Neural progenitor cell (in vitro differentiated cells): Measurements from ENCODE around the gene GCK. TPM values are rescaled to one million over a fixed set of nuclear protein-coding genes. Genes with fewer than 3 reads are reported as not detected.

Experiments used
- DNase-seq: peaks from one replicate; pipeline ENCODE4 v3.0.0-alpha.2; 2016; ENCODE audit warnings: low spot score
- H2AFZ ChIP-seq: fragments of 200-600 bp; sonication (generic); replicated peaks from 2 replicates; pipeline ENCODE4 v1.6.1; 2016; ENCODE audit warnings: antibody characterized with exemption
- H3F3A ChIP-seq: fragments of 200-600 bp; sonication (generic); 2 replicates; pipeline ENCODE4 v1.6.1; 2016; ENCODE audit warnings: antibody characterized with exemption, low read depth
- H3K27ac ChIP-seq: fragments of 200-600 bp; sonication (generic); 2 replicates; pipeline ENCODE4 v1.5.1; 2016; ENCODE audit warnings: mild to moderate bottlenecking
- H3K27me3 ChIP-seq: fragments of 200-600 bp; sonication (generic); 2 replicates; pipeline ENCODE4 v1.6.1; 2016; ENCODE audit warnings: mild to moderate bottlenecking, moderate library complexity
- H3K36me3 ChIP-seq: fragments of 200-600 bp; sonication (generic); 2 replicates; pipeline ENCODE4 v1.5.1; 2016
- H3K4me1 ChIP-seq: fragments of 200-600 bp; sonication (generic); 2 replicates; pipeline ENCODE4 v1.6.1; 2016; ENCODE audit warnings: mixed run types
- H3K4me2 ChIP-seq: fragments of 200-600 bp; sonication (generic); 2 replicates; pipeline ENCODE4 v1.6.1; 2016
- H3K4me3 ChIP-seq: fragments of 200-600 bp; sonication (generic); 2 replicates; pipeline ENCODE4 v1.5.1; 2016
- H3K79me2 ChIP-seq: fragments of 200-600 bp; sonication (generic); 2 replicates; pipeline ENCODE4 v1.6.1; 2016; ENCODE audit warnings: low read depth
- H3K9ac ChIP-seq: fragments of 200-600 bp; sonication (generic); 2 replicates; pipeline ENCODE4 v1.6.1; 2016
- H3K9me3 ChIP-seq: fragments of 200-600 bp; sonication (generic); 2 replicates; pipeline ENCODE4 v1.5.1; 2016; ENCODE audit warnings: low read depth
- H4K20me1 ChIP-seq: fragments of 200-600 bp; sonication (generic); 2 replicates; pipeline ENCODE4 v1.6.1; 2016; ENCODE audit warnings: low read depth
- H3K27ac Mint-ChIP-seq: 3 replicates; pipeline ENCODE4 v1.8.0; 2021; ENCODE audit warnings: mixed read lengths
- H3K27me3 Mint-ChIP-seq: 2 replicates; pipeline ENCODE4 v1.8.0; 2022; ENCODE audit warnings: low read depth, mild to moderate bottlenecking, inconsistent platforms, moderate library complexity, mixed read lengths; ENCODE audit not compliant: insufficient read depth
- H3K36me3 Mint-ChIP-seq: 3 replicates; pipeline ENCODE4 v1.8.0; 2021; ENCODE audit warnings: mixed read lengths
- H3K4me1 Mint-ChIP-seq: 3 replicates; pipeline ENCODE4 v1.8.0; 2021; ENCODE audit warnings: mixed read lengths
- H3K4me3 Mint-ChIP-seq: 3 replicates; pipeline ENCODE4 v1.8.0; 2021; ENCODE audit warnings: mild to moderate bottlenecking, moderate library complexity, mixed read lengths
- H3K9me3 Mint-ChIP-seq: 3 replicates; pipeline ENCODE4 v1.8.0; 2020; ENCODE audit warnings: mixed read lengths
- CTCF ChIP-seq: fragments of 200-600 bp; sonication (generic); IDR thresholded peaks from 2 replicates; pipeline ENCODE4 v1.5.1; 2017; ENCODE audit warnings: antibody characterized with exemption, mild to moderate bottlenecking
- EZH2 ChIP-seq: fragments of 200-600 bp; sonication (generic); IDR thresholded peaks from 2 replicates; pipeline ENCODE4 v1.6.1; 2017; ENCODE audit warnings: antibody characterized with exemption, mild to moderate bottlenecking, moderate library complexity
- EZH2phosphoT487 ChIP-seq: fragments of 200-600 bp; sonication (generic); IDR thresholded peaks from 2 replicates; pipeline ENCODE4 v1.6.1; 2017; ENCODE audit warnings: antibody characterized with exemption
- total RNA-seq: library from RNA; depleted of rRNA; stranded (reverse); fragments of >200 nt; gene quantifications from 2 replicates; pipeline ENCODE4 v1.2.3, GENCODE V29; 2015; ENCODE audit warnings: low replicate concordance

GCK gene
- total RNA-seq, 1 donor from 2014 or later, result not detected

GRCh38 chr7:44141221-44141850 is 47.9 kb downstream of the GCK start, which contains the start of gene MYL7:
MYL7 (minus strand) TSS chr7:44141332; CDS start chr7:44141305, 27 bp downstream.
- TF ChIP-seq EZH2phosphoT487, result no peak
- no peak for TF ChIP-seq EZH2
- no peak for TF ChIP-seq CTCF
- Mint-ChIP-seq H3K4me1 (peaks cover 4% of the 10 kb centered on the region), H3K4me3 (no peak within 1 kb of the TSS), H3K36me3 (no peaks in the 10 kb centered on the region), H3K27ac (no peak within 1 kb of the TSS), H3K27me3 (peaks cover 6% of the 10 kb centered on the region), H3K9me3 (no peaks in the 10 kb centered on the region)
- DNase-seq, result no peak
- Histone ChIP-seq H3K79me2 (no peaks in the 10 kb centered on the region), H3K36me3 (no peaks in the 10 kb centered on the region), H3F3A (peaks cover 2% of the 10 kb centered on the region), H3K4me2 (no peak within 1 kb of the TSS), H3K9me3 (no peaks in the 10 kb centered on the region), H3K9ac (no peak within 1 kb of the TSS), H3K27me3 (peaks cover 39% of the 10 kb centered on the region), H4K20me1 (no peaks in the 10 kb centered on the region), H3K27ac (no peak within 1 kb of the TSS), H3K4me3 (no peak within 1 kb of the TSS), H2AFZ (no peak within 1 kb of the TSS), H3K4me1 (peaks cover under 1% of the 10 kb centered on the region)

- no peak for TF ChIP-seq EZH2phosphoT487
- Histone ChIP-seq H3K4me2 (no peak overlapping the region), H3K27me3 (peaks cover 29% of the 10 kb centered on the region), H3K9me3 (no peaks in the 10 kb centered on the region), H3K4me3 (no peak overlapping the region), H2AFZ (no peak overlapping the region), H3K4me1 (no peaks in the 10 kb centered on the region), H3F3A (no peaks in the 10 kb centered on the region), H3K36me3 (no peaks in the 10 kb centered on the region), H3K9ac (no peak overlapping the region), H3K27ac (no peak overlapping the region), H3K79me2 (no peaks in the 10 kb centered on the region), H4K20me1 (no peaks in the 10 kb centered on the region)
- H3K27me3 Mint-ChIP-seq, result peaks cover 6% of the 10 kb centered on the region
- no peaks in the 10 kb centered on the region for H3K9me3 Mint-ChIP-seq
- H3K4me1 Mint-ChIP-seq, result peaks cover 4% of the 10 kb centered on the region
- H3K27ac Mint-ChIP-seq, result no peak overlapping the region
- no peak for DNase-seq
- no peak overlapping the region for H3K4me3 Mint-ChIP-seq
- H3K36me3 Mint-ChIP-seq, result no peaks in the 10 kb centered on the region
These were observed 48.9 kb downstream of the GCK start for GRCh38 chr7:44140341-44140740.

GRCh38 chr7:44139311-44140010 is 49.8 kb downstream of the GCK start:
- Mint-ChIP-seq H3K4me3 (no peak overlapping the region), H3K4me1 (no peaks in the 10 kb centered on the region), H3K27me3 (peaks cover 4% of the 10 kb centered on the region), H3K36me3 (no peaks in the 10 kb centered on the region), H3K27ac (no peak overlapping the region), H3K9me3 (no peaks in the 10 kb centered on the region)
- Histone ChIP-seq H3K9ac (no peak overlapping the region), H3K4me2 (no peak overlapping the region), H3F3A (no peaks in the 10 kb centered on the region), H3K4me3 (no peak overlapping the region), H3K27me3 (peaks cover 21% of the 10 kb centered on the region), H3K4me1 (no peaks in the 10 kb centered on the region), H3K36me3 (no peaks in the 10 kb centered on the region), H3K27ac (no peak overlapping the region), H3K9me3 (no peaks in the 10 kb centered on the region), H4K20me1 (no peaks in the 10 kb centered on the region), H2AFZ (no peak overlapping the region), H3K79me2 (no peaks in the 10 kb centered on the region)
- no peak for DNase-seq
- no peak for TF ChIP-seq EZH2

- Histone ChIP-seq H3K9ac (no peak overlapping the region), H3K36me3 (no peaks in the 10 kb centered on the region), H3K79me2 (no peaks in the 10 kb centered on the region), H3K27ac (no peak overlapping the region), H4K20me1 (no peaks in the 10 kb centered on the region), H3K4me3 (no peak overlapping the region), H3K4me1 (no peaks in the 10 kb centered on the region), H3K4me2 (no peak overlapping the region), H3F3A (no peaks in the 10 kb centered on the region), H3K9me3 (no peaks in the 10 kb centered on the region), H2AFZ (no peak overlapping the region), H3K27me3 (peaks cover 13% of the 10 kb centered on the region)
- no peak for DNase-seq
- Mint-ChIP-seq H3K27ac (no peak overlapping the region), H3K4me1 (no peaks in the 10 kb centered on the region), H3K9me3 (no peaks in the 10 kb centered on the region), H3K27me3 (peaks cover 2% of the 10 kb centered on the region), H3K36me3 (no peaks in the 10 kb centered on the region), H3K4me3 (no peak overlapping the region)
- TF ChIP-seq CTCF (no peak), EZH2phosphoT487 (no peak), EZH2 (no peak)
These were observed 50.5 kb downstream of the GCK start for GRCh38 chr7:44138698-44139097.
